HAP-1 (cell line): ENCODE results near the gene RTP3.

Source experiments
- DNase-seq, 2 experiments: peaks; one replicate each; pipeline ENCODE4 v3.0.0-alpha.2; 2016 to 2020; ENCODE audit warnings: low spot score in 2 of 2
- H3K27me3 ChIP-seq: fragments of 250-450 bp; sonication (Bioruptor Pico); 2 replicates; pipeline ENCODE4 v1.5.1; 2020; ENCODE audit warnings: low read depth, mild to moderate bottlenecking, moderate library complexity
- H3K36me3 ChIP-seq: fragments of 250-450 bp; sonication (Bioruptor Pico); replicated peaks from 2 replicates; pipeline ENCODE4 v1.5.1; 2020; ENCODE audit warnings: mild to moderate bottlenecking
- H3K4me1 ChIP-seq: fragments of 250-450 bp; sonication (Bioruptor Pico); 2 replicates; pipeline ENCODE4 v1.5.1; 2020; ENCODE audit warnings: mild to moderate bottlenecking
- H3K4me3 ChIP-seq: fragments of 250-450 bp; sonication (Bioruptor Pico); 2 replicates; pipeline ENCODE4 v1.5.1; 2020; ENCODE audit warnings: mild to moderate bottlenecking, moderate library complexity
- H3K9me3 ChIP-seq: fragments of 250-450 bp; sonication (Bioruptor Pico); 2 replicates; pipeline ENCODE4 v1.5.1; 2020; ENCODE audit warnings: mild to moderate bottlenecking, moderate library complexity
- in situ Hi-C: fragments of 300-500 bp; cut with MboI; formaldehyde crosslinking; loops from 3 replicates; pipeline ENCODE4 v1.14.3; 2020; ENCODE audit warnings: low sequenced_read_pairs, inconsistent platforms, mixed read lengths

Gene RTP3

GRCh38 chr3:46477756-46478155 is 20.0 kb upstream of the RTP3 start:
- in situ Hi-C loops = no loop called here
- H3K4me3 ChIP-seq = no peak overlapping the region
- DNase-seq = no peak

GRCh38 chr3:46478341-46478740 is 19.4 kb upstream of the RTP3 start:
- Histone ChIP-seq H3K4me1 (no peaks in the 10 kb centered on the region; the same call in none of the 2 replicates), H3K9me3 (no peaks in the 10 kb centered on the region), H3K4me3 (no peak overlapping the region), H3K36me3 (no peaks in the 10 kb centered on the region), H3K27me3 (peaks cover 17% of the 10 kb centered on the region)
- in situ Hi-C loops = no loop called here
- DNase-seq = no peak

More at GRCh38 chr3:46477756-46478155, 20.0 kb upstream of the RTP3 start:
- H3K27me3 ChIP-seq = peaks cover 17% of the 10 kb centered on the region
- H3K9me3 ChIP-seq = no peaks in the 10 kb centered on the region
- H3K4me1 ChIP-seq = no peaks in the 10 kb centered on the region; the same call in 1 of the 2 replicates
- no peaks in the 10 kb centered on the region for H3K36me3 ChIP-seq

DNA sequence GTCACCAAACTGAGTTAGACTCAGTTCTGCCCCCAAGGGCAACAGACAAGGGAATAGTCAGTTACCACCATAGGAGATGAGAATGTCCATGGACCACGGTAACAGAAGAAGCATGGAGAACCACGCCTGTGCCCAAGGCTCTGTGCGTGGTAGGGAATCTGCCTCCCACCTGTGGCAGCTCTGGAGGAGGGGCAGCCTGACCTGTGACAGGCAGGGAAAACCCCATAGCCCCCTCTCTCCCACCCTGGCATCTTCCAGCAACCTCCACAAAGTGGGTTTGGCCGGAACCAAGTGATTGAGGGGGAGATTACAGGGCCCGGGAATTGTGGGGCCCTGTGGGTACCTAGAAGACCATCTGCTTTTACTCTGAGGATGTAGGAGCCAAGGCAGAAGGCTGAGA is 18.8 kb upstream of the RTP3 start:
- no peak overlapping the region for H3K4me3 ChIP-seq
- no peaks in the 10 kb centered on the region for H3K9me3 ChIP-seq

DNA sequence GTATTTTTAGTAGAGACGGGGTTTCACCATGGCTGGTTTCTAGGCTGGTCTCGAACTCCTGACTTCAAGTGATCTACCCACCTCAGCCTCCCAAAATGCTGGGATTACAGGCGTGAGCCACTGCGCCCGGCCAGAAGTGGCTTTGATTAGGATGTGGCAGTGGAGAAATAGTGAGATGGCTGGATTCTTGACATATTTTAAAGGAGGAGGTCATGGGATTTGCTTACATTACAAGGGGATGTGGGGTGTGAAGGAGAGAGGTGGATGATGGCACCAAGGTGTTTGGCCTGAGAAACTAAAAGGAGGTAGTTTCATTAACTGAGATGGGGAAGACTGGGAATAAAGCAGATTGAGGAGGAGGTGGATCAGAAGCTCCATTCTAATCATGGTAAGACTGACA is 18.1 kb upstream of the RTP3 start:
- in situ Hi-C loops = loop anchor here (10.0 kb wide), 1 partner anchor 415 kb away; no protein-coding TSS in a partner anchor
- no peak for DNase-seq
- Histone ChIP-seq H3K27me3 (peaks cover 10% of the 10 kb centered on the region), H3K4me3 (no peak overlapping the region), H3K4me1 (no peaks in the 10 kb centered on the region; the same call in none of the 2 replicates), H3K9me3 (no peaks in the 10 kb centered on the region), H3K36me3 (no peaks in the 10 kb centered on the region)

More for the DNA sequence above, 18.8 kb upstream of the RTP3 start:
- Histone ChIP-seq H3K4me1 (no peaks in the 10 kb centered on the region; the same call in none of the 2 replicates), H3K27me3 (peaks cover 16% of the 10 kb centered on the region), H3K36me3 (no peaks in the 10 kb centered on the region)
- in situ Hi-C loops = no loop called here
- no peak for DNase-seq

- no peaks in the 10 kb centered on the region for H3K36me3 ChIP-seq
- no peak for DNase-seq
- in situ Hi-C loops = loop anchor here (10.0 kb wide), 1 partner anchor 414 kb away; no protein-coding TSS in a partner anchor
- H3K27me3 ChIP-seq = peaks cover 7% of the 10 kb centered on the region; the same call in 1 of the 2 replicates
- H3K4me3 ChIP-seq = no peak overlapping the region
- no peaks in the 10 kb centered on the region for H3K9me3 ChIP-seq
- no peaks in the 10 kb centered on the region; the same call in none of the 2 replicates for H3K4me1 ChIP-seq
These were observed 17.1 kb upstream of the RTP3 start for GRCh38 chr3:46480491-46481195.

DNA sequence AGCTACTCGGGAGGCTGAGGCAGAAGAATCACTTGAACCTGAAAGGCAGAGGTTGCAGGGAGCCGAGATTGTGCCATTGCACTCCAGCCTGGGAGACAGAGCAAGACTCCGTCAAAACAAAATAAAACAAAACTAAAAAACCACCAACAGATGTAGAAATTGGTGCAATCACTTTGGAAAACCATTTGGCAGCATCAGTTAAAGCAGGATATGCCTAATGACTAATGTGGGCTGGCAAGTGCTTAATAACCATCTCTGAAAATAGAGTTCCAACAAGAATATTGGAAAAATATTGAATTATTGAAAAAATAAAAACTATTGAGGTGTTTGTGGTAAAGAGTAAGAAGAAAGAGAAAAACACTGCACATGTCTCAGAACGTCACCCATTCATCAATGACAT is 16.1 kb upstream of the RTP3 start:
- no peak for DNase-seq
- Histone ChIP-seq H3K4me3 (no peak overlapping the region), H3K27me3 (peaks cover 6% of the 10 kb centered on the region; the same call in 1 of the 2 replicates), H3K9me3 (no peaks in the 10 kb centered on the region), H3K4me1 (no peaks in the 10 kb centered on the region; the same call in none of the 2 replicates), H3K36me3 (no peaks in the 10 kb centered on the region)
- in situ Hi-C loops = loop anchor here (10.0 kb wide), 1 partner anchor 413 kb away; no protein-coding TSS in a partner anchor

GRCh38 chr3:46482632-46483350 is 15.0 kb upstream of the RTP3 start:
- Histone ChIP-seq H3K4me3 (no peak overlapping the region), H3K9me3 (no peaks in the 10 kb centered on the region), H3K27me3 (no peaks in the 10 kb centered on the region), H3K4me1 (no peaks in the 10 kb centered on the region; the same call in none of the 2 replicates), H3K36me3 (no peaks in the 10 kb centered on the region)
- in situ Hi-C loops = loop anchor here (10.0 kb wide), 1 partner anchor 412 kb away; no protein-coding TSS in a partner anchor
- peak; percentile 49 to 65 for DNase-seq

DNA sequence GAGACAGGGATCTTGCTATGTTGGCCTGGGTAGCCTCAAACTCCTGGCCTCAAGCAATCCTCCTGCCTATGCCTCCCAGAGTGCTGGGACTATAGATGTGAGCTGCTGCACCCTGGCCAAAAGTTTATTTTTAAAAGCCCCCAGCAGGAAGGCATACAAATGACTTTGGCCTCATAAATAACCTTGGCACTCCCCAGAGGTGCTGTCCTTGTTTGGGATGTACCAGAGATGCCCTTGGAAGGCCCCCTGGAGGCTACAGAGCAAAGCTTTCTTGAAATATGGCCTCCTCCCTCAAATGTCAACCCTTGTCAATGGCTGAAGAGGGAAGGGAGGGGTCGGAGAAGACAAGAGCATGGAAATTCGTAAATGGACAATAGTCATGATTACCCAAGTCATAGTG is 14.0 kb upstream of the RTP3 start:
- Histone ChIP-seq H3K27me3 (no peaks in the 10 kb centered on the region), H3K36me3 (no peaks in the 10 kb centered on the region), H3K4me3 (no peak overlapping the region), H3K9me3 (no peaks in the 10 kb centered on the region), H3K4me1 (peaks cover under 1% of the 10 kb centered on the region)
- DNase-seq = no peak
- in situ Hi-C loops = loop anchor here (10.0 kb wide), 1 partner anchor 411 kb away; no protein-coding TSS in a partner anchor

DNA sequence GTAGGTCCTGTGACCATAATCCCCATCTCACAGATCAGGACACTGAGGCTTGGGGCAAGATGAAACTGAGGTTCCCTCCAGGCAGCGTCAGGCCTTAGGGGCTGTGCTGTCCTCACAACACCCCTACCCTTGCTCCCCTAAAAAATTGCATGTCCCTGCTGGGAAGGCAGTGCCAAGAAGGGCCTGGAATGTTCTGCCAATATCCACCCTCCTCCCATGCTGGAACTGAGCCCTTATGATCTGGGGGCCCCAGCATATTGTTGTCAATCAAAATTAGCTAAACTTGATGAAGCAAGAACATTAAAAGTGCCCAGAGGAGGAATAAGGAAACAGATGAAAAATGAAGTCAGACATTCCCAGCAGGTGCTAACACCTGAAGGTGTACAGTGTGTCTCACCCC is 13.4 kb upstream of the RTP3 start:
- Histone ChIP-seq H3K27me3 (no peaks in the 10 kb centered on the region), H3K9me3 (no peaks in the 10 kb centered on the region), H3K4me3 (no peak overlapping the region), H3K36me3 (no peaks in the 10 kb centered on the region), H3K4me1 (peaks cover 4% of the 10 kb centered on the region)
- in situ Hi-C loops = loop anchor here (10.0 kb wide), 1 partner anchor 410 kb away; no protein-coding TSS in a partner anchor
- DNase-seq = no peak

DNA sequence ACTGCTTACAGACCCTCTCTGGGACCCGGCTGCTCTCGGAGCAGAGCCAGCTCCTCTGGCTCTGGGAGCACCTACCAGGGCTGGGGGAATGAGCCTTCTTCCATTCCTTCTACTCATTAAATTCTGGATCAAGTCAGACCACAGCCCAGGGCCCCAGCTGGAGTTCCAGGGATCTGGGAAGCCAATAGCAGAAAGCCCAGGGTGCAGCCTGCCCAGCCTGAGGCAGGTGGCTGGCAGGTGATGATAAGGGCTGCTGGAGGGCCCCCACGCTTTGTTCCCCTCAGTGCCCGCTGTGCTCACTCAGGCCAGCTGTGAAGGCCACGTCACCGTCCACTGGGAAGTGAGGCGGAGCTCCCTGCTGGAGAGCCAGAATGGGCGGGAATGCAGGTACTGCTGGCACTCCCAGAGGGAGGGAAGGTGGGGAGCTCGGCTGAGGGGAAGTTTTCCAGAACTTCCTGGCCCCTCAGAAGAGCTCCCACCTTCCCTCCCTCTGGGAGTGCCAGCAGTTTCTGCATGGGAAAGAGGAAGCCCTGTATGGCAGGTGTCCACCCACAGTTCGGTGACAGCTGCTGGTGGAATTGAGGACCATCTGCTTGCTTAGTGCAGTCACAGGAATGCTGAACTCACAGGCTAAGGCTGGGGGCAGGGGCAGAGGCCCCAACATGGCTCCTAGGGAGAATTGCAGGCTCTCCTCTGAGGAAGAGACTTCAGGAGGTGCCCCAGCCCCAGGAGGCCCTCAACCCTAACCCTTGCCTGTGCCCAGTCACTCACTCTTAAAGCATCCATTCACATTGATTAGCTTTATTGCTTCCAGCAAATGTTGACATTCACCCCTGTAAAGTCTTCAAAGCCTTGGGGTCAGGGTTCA is 12.6 kb upstream of the RTP3 start:
- Histone ChIP-seq H3K9me3 (no peaks in the 10 kb centered on the region), H3K27me3 (no peaks in the 10 kb centered on the region), H3K4me3 (no peak overlapping the region), H3K4me1 (peaks cover 4% of the 10 kb centered on the region), H3K36me3 (no peaks in the 10 kb centered on the region)
- no peak for DNase-seq
- in situ Hi-C loops = loop anchor here (5.0 to 10.0 kb wide), 2 partner anchors 147 to 410 kb away; no protein-coding TSS in a partner anchor

DNA sequence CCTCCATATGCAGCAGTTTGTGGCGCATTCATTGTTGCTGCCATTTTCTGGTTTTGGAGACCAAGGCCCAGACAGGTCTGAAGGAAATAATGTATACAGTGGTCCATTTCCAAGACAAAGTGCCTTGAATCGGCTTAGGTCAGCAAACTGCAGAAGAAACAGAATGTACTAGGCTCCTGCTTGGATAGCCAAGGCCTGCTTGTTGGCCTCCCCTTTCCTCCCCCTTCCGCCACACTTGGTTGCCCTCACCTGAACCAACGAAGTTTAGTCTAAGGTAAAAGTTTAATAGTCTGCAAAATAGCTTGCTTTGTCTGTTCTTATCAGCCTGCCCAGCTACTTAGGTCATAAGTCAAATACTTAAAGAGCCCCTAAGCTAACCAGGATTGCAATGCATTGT is 12.0 kb upstream of the RTP3 start:
- Histone ChIP-seq H3K9me3 (no peaks in the 10 kb centered on the region), H3K4me3 (no peak overlapping the region), H3K4me1 (peaks cover 4% of the 10 kb centered on the region), H3K27me3 (no peaks in the 10 kb centered on the region), H3K36me3 (no peaks in the 10 kb centered on the region)
- no peak for DNase-seq
- in situ Hi-C loops = loop anchor here (5.0 to 10.0 kb wide), 2 partner anchors 147 to 409 kb away; no protein-coding TSS in a partner anchor

GRCh38 chr3:46488735-46489361 is 8.9 kb upstream of the RTP3 start:
- Histone ChIP-seq H3K36me3 (no peaks in the 10 kb centered on the region), H3K4me3 (no peak overlapping the region), H3K4me1 (peaks cover 4% of the 10 kb centered on the region), H3K27me3 (no peaks in the 10 kb centered on the region), H3K9me3 (no peaks in the 10 kb centered on the region)
- in situ Hi-C loops = loop anchor here (5.0 to 10.0 kb wide), 2 partner anchors 143 to 406 kb away; no protein-coding TSS in a partner anchor
- DNase-seq = peak; percentile 90 to 99
